HepG2 (cell line): ENCODE measurements around the gene ZNF382. TPM values are rescaled to one million over a fixed set of nuclear protein-coding genes. Genes with fewer than 3 reads are reported as not detected.
A peak's percentile ranks its signal among the peaks of the same experiment; 100 is the strongest.
"Not testable (repeated sequence)": the region's sequence is repeated elsewhere in the genome, so short reads cannot be mapped to it uniquely, and the experiment has no call there.

Experiments
- ATAC-seq: fragments of 200-7000 bp; cut with Tn5 transposase; 3 replicates; pipeline ENCODE4 v1.9.1; 2020; ENCODE audit warnings: mild to moderate bottlenecking, moderate library complexity
- BruUV-seq: library from RNA; stranded (reverse); fragments of 400-500 nt; replicated peaks from 2 replicates; lab custom pipeline; 2021; lab: Mats Ljungman, UMichigan
- CTCF ChIA-PET: fragments of 300-600 bp; formaldehyde crosslinking; extraction: SDS; loops from one replicate; lab custom pipeline; 2021; ENCODE audit warnings: low total read pairs, inconsistent platforms, low intra/inter-chr PET ratio; lab: Yijun Ruan, JAX
- POLR2A ChIA-PET: fragments of 350-600 bp; sonication (Branson Sonifier 250); formaldehyde crosslinking; loops from one replicate; lab custom pipeline; 2020; ENCODE audit warnings: antibody characterized with exemption, inconsistent platforms; lab: Yijun Ruan, JAX
- DNase-seq: peaks from one replicate; pipeline ENCODE4 v3.0.0-alpha.2; 2015; ENCODE audit warnings: low spot score
- FAIRE-seq: peaks from 3 replicates; lab custom pipeline; 2011; peaks lifted over from hg19 to GRCh38; lab: Jason Lieb, UNC
- H2AFZ ChIP-seq: one replicate; pipeline ENCODE4 v1.6.1; 2011; ENCODE audit warnings: low read length, inconsistent platforms
- H3K27ac ChIP-seq: fragments of 300-600 bp; 3 replicates; pipeline ENCODE4 v1.8.0; 2011; ENCODE audit warnings: mixed run types, mild to moderate bottlenecking, mixed read lengths, low read length, inconsistent platforms; ENCODE audit not compliant: insufficient read depth; ENCODE audit errors: extremely low read length
- H3K27me3 ChIP-seq, 2 experiments: fragments of 200-600 bp in 1 of 2; 2 replicates in 1 of 2; 3 replicates in 1 of 2; pipeline versions ENCODE4 v1.6.0 to v1.8.0; 2011; ENCODE audit warnings: low read length in 2 of 2, mild to moderate bottlenecking in 2 of 2, moderate library complexity in 2 of 2, inconsistent platforms in 1 of 2; ENCODE audit not compliant: insufficient read depth in 2 of 2, control insufficient read depth in 1 of 2
- H3K36me3 ChIP-seq, 2 experiments: fragments of 200-600 bp in 1 of 2; replicated peaks in 1 of 2; 2 replicates in 1 of 2; 3 replicates in 1 of 2; pipeline versions ENCODE4 v1.5.1 to v1.8.0; 2011; ENCODE audit warnings: low read length in 2 of 2, inconsistent platforms in 1 of 2; ENCODE audit not compliant: insufficient read depth in 2 of 2, control insufficient read depth in 1 of 2
- H3K4me1 ChIP-seq: 2 replicates; pipeline ENCODE4 v1.5.1; 2012; ENCODE audit warnings: low read length, inconsistent platforms; ENCODE audit not compliant: insufficient read depth
- H3K4me2 ChIP-seq: 2 replicates; pipeline ENCODE4 v1.6.0; 2011; ENCODE audit warnings: low read depth, low read length, inconsistent platforms
- H3K4me3 ChIP-seq, 3 experiments: fragments of 200-600 bp in 1 of 3; sonication (generic), shearing (Covaris generic) in 1 of 3; replicated peaks in 1 of 3; 2 replicates each; pipeline ENCODE4 v1.5.1; 2011 to 2016; ENCODE audit warnings: low read length in 3 of 3, inconsistent platforms in 2 of 3, low read depth in 2 of 3, mild to moderate bottlenecking in 2 of 3, control low read depth in 1 of 3, mixed read lengths in 1 of 3; ENCODE audit not compliant: insufficient read depth in 1 of 3
- H3K79me2 ChIP-seq: one replicate; pipeline ENCODE4 v1.6.1; 2011; ENCODE audit warnings: low read length, inconsistent platforms; ENCODE audit not compliant: insufficient read depth
- H3K9ac ChIP-seq: 2 replicates; pipeline ENCODE4 v1.6.0; 2011; ENCODE audit warnings: mild to moderate bottlenecking, low read depth, low read length, inconsistent platforms; ENCODE audit not compliant: insufficient read depth
- H3K9me3 ChIP-seq: 2 replicates; pipeline ENCODE4 v1.5.1; 2012; ENCODE audit warnings: mild to moderate bottlenecking, low read length
- H4K20me1 ChIP-seq: 2 replicates; pipeline ENCODE4 v1.6.0; 2011; ENCODE audit warnings: inconsistent platforms, mild to moderate bottlenecking, low read length, moderate library complexity; ENCODE audit not compliant: insufficient read depth
- ETV5 ChIP-seq: IDR thresholded peaks from 2 replicates; pipeline ENCODE4 v1.6.1; 2018; ENCODE audit warnings: missing biosample characterization, missing genetic modification reagents, inconsistent platforms, borderline replicate concordance
- FOXJ3 ChIP-seq: sonication (generic); formaldehyde crosslinking; IDR thresholded peaks from 2 replicates; pipeline ENCODE4 v1.4.0; 2020; ENCODE audit warnings: missing genetic modification reagents, mild to moderate bottlenecking, borderline replicate concordance
- HIVEP1 ChIP-seq: sonication (generic); formaldehyde crosslinking; IDR thresholded peaks from 2 replicates; pipeline ENCODE4 v1.4.0; 2020; ENCODE audit warnings: mild to moderate bottlenecking, missing genetic modification reagents
- KLF16 ChIP-seq, 2 experiments: sonication (generic) in 1 of 2; formaldehyde crosslinking in 1 of 2; IDR thresholded peaks; 2 replicates each; pipeline versions ENCODE4 v1.6.1 to v1.8.0; 2016 to 2023; ENCODE audit warnings: missing genetic modification reagents in 2 of 2, missing compliant biosample characterization in 1 of 2
- MXD4 ChIP-seq: IDR thresholded peaks from 2 replicates; pipeline ENCODE4 v1.6.1; 2016; ENCODE audit warnings: mild to moderate bottlenecking, missing biosample characterization, missing genetic modification reagents
- REST ChIP-seq, 2 experiments: IDR thresholded peaks; 2 replicates each; pipeline ENCODE4 v1.6.1; 2011 to 2012; ENCODE audit warnings: low read length in 2 of 2, borderline replicate concordance in 1 of 2, low read depth in 1 of 2, mild to moderate bottlenecking in 1 of 2, moderate library complexity in 1 of 2
- SAP130 ChIP-seq: IDR thresholded peaks from 2 replicates; pipeline ENCODE4 v1.6.1; 2016; ENCODE audit warnings: low read depth
- WIZ ChIP-seq: sonication (generic); formaldehyde crosslinking; IDR thresholded peaks from 2 replicates; pipeline ENCODE4 v1.5.1; 2020; ENCODE audit warnings: mild to moderate bottlenecking, missing genetic modification reagents
- YEATS2 ChIP-seq: sonication (generic); formaldehyde crosslinking; IDR thresholded peaks from 2 replicates; pipeline ENCODE4 v1.4.0; 2020; ENCODE audit warnings: missing genetic modification reagents, borderline replicate concordance
- ZFP1 ChIP-seq: IDR thresholded peaks from 2 replicates; pipeline ENCODE4 v1.6.1; 2016
- ZNF766 ChIP-seq: sonication (generic); formaldehyde crosslinking; IDR thresholded peaks from 2 replicates; pipeline ENCODE4 v1.5.0; 2020; ENCODE audit warnings: missing genetic modification reagents, borderline replicate concordance
- ZNF768 ChIP-seq: sonication (generic); formaldehyde crosslinking; IDR thresholded peaks from 2 replicates; pipeline ENCODE4 v1.4.0; 2020; ENCODE audit warnings: missing genetic modification reagents
- WGBS: methylation state at CpG from one replicate; pipeline ENCODE4 v1.1.6; 2017; ENCODE audit warnings: low lambda C conversion rate; 5-methylcytosine and 5-hydroxymethylcytosine counted together
- in situ Hi-C: cut with HindIII; loops from 2 replicates; pipeline ENCODE4 v1.10.0; 2017; ENCODE audit warnings: low pct_unique_long_range_greater_than_20kb; ENCODE audit not compliant: extremely low pct_ligation_motif_present
- intact Hi-C: fragments of 100-400 bp; cut with micrococcal nuclease; formaldehyde crosslinking; loops from one replicate; pipeline ENCODE4 v1.10.0; 2022; ENCODE audit not compliant: unreplicated experiment
- polyA plus RNA-seq, 8 experiments: library from polyadenylated mRNA; depleted of rRNA in 3 of 8; stranded (reverse) in 7 of 8; unstranded in 1 of 8; fragments of >200 nt; fragmentation: Illumina TruSeq in 4 of 8; extraction: Trizol in 4 of 8; gene quantifications; 2 replicates each; pipeline versions ENCODE4 v1.2.1 to v1.2.3, GENCODE V29; 2011 to 2016; ENCODE audit warnings: low read depth in 4 of 8, missing spikeins in 1 of 8, mixed read lengths in 1 of 8; ENCODE audit not compliant: insufficient read depth in 1 of 8
- total RNA-seq, 5 experiments: library from RNA; depleted of rRNA; stranded (reverse); fragments of >200 nt; fragmentation: Illumina TruSeq; extraction: Trizol; gene quantifications; 2 replicates each; pipeline ENCODE4 v1.2.3, GENCODE V29; 2016; ENCODE audit warnings: low read depth in 1 of 5
- TF ChIP-seq, protein P1 (sequence below): IDR thresholded peaks from 2 replicates; pipeline ENCODE4 v1.6.1; 2016; ENCODE audit warnings: control low read depth

The ZNF382 gene
- total and polyA plus RNA-seq, 2 of the 13 experiments (the other 11 are each of a cell fraction or from before 2014, with no cell fraction given), result 2.3 to 6.8 TPM

DNA sequence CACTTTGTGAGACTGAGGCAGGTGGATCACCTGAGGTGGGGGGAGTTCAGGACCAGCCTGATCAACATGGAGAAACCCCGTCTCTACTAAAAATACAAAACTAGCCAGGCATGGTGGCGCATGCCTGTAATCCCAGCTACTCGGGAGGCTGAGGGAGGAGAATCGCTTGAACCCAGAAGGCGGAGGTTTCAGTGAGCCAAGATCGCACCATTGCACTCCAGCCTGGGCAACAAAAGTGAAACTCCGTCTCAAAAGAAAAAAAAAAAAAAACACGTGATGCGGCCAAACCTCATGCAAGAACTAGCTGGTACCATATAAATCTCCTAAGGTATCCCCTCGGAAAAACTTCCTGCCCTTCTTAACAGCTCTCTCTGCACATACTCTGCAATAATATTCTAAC, 2.4 kb upstream of the ZNF382 start:
- H3K36me3 ChIP-seq, H2AFZ ChIP-seq, intact Hi-C loops, in situ Hi-C loops, CTCF ChIA-PET, FAIRE-seq, H3K27ac ChIP-seq, H3K9me3 ChIP-seq, H3K79me2 ChIP-seq, H4K20me1 ChIP-seq, BruUV-seq, DNase-seq, H3K4me2 ChIP-seq, POLR2A ChIA-PET, H3K9ac ChIP-seq, H3K4me3 ChIP-seq, H3K27me3 ChIP-seq, ATAC-seq: not testable (repeated sequence)
- WGBS, result 96% methylated on average over 10 of the region's 10 CpGs
- peaks cover 18% of the 10 kb centered on the region for H3K4me1 ChIP-seq

DNA sequence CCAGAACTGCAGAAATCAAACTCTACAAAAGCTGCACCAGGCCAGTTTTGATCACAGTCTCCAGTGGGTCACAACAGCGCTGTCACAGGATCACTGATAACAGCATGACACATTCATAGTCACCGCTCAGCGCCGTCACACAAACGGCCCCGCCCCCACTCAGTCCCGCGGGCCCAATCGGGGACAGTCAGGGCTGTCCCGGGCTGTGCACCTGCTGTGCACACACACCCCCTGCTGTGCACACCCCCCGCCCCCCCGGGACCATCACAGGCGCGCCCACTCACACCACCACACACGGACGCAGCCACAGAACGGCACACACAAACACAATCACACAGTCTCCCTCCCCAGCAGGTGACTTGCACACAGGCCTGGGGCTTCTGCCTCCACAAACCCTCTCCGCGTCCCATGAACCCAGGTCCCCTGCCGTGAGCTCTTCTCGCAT, 435 bp upstream of the ZNF382 start:
- CTCF ChIA-PET, result no interaction called here
- peak overlapping the region; percentile 87 for H3K9ac ChIP-seq
- TF ChIP-seq REST (IDR thresholded peaks at IDR 0.05; ENCODE audit: borderline replicate concordance in 1 of 2, low read depth in 1 of 2, low read length in 2 of 2) (no peak), ZNF768 (CRISPR knock-in tag) (peak; percentile 64; the same call in 1 of the 2 replicates), WIZ (CRISPR knock-in tag) (no peak), ZNF766 (CRISPR knock-in tag) (no peak), ETV5 (CRISPR knock-in tag) (no peak), YEATS2 (no peak), MXD4 (CRISPR knock-in tag) (peak; percentile 98), ZFP1 (CRISPR knock-in tag) (no peak), SAP130 (CRISPR knock-in tag) (peak; percentile 98), FOXJ3 (CRISPR knock-in tag) (no peak), HIVEP1 (CRISPR knock-in tag) (peak; percentile 72; the same call in 1 of the 2 replicates), KLF16 (CRISPR knock-in tag; IDR thresholded peaks at IDR 0.05) (no peak)
- TF ChIP-seq, protein P1, sequence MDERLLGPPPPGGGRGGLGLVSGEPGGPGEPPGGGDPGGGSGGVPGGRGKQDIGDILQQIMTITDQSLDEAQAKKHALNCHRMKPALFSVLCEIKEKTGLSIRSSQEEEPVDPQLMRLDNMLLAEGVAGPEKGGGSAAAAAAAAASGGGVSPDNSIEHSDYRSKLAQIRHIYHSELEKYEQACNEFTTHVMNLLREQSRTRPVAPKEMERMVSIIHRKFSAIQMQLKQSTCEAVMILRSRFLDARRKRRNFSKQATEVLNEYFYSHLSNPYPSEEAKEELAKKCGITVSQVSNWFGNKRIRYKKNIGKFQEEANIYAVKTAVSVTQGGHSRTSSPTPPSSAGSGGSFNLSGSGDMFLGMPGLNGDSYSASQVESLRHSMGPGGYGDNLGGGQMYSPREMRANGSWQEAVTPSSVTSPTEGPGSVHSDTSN (CRISPR knock-in tag), result no peak

More for the DNA sequence above, 435 bp upstream of the ZNF382 start:
- BruUV-seq, result no TSS peak
- Histone ChIP-seq H3K4me2 (peak overlapping the region; percentile 92), H4K20me1 (no peaks in the 10 kb centered on the region), H3K4me3 (peak overlapping the region; percentile 87 to 94 (median 93)), H3K27ac (peak overlapping the region; percentile 68), H3K36me3 (peaks cover 0 to 7% of the 10 kb centered on the region in 2 experiments; a peak in 2 of 5 replicates), H3K27me3 (no peaks in the 10 kb centered on the region; a peak in 1 of 5 replicates), H3K79me2 (peaks cover 8% of the 10 kb centered on the region), H3K9me3 (no peaks in the 10 kb centered on the region), H3K4me1 (peaks cover 18% of the 10 kb centered on the region), H2AFZ (peak overlapping the region; percentile 42)
- 7% methylated on average over 3 of the region's 21 CpGs for WGBS
- DNase-seq (peak; percentile 54), FAIRE-seq (no peak), ATAC-seq (peak; percentile 92)
- intact Hi-C loops (loop anchor here (2.0 kb wide), 1 partner anchor 32 kb away; the partner anchor contains the start of gene ZNF529), in situ Hi-C loops (no loop called here)
- POLR2A ChIA-PET, result interaction anchor here (1.0 to 1.8 kb wide), 11 partner anchors 10 to 990 kb away, joined by 3 to 17 read pairs (median 4); partner anchors contain the start of genes ZNF146, ZNF260, ZNF345 and ZNF461
